Measurements from ENCODE around the gene MTURN. TPM values are rescaled to one million over a fixed set of nuclear protein-coding genes. Genes with fewer than 3 reads are reported as not detected.

The MTURN gene
- total and polyA plus RNA-seq, 9 of the 15 experiments (the other 6 are each of a cell fraction or from before 2014, with no cell fraction given), result 0.94 to 14.8 (median 6.4) TPM

- H3K4me1 ChIP-seq (replicated peaks in 1 of 2; ENCODE audit: control insufficient read depth in 2 of 2, insufficient read depth in 2 of 2, low read length in 2 of 2), result peaks cover 0 to 6% of the 10 kb centered on the region in 2 experiments; a peak in 2 of 5 replicates
- H3K36me3 ChIP-seq (ENCODE audit: control insufficient read depth, insufficient read depth, low read length), result no peaks in the 10 kb centered on the region
- H2AFZ ChIP-seq (ENCODE audit: low read depth, low read length), result no peak overlapping the region
- no peak overlapping the region for H3K4me2 ChIP-seq (ENCODE audit: insufficient read depth, low read length)
- ChIA-PET CTCF (ENCODE audit: low intra/inter-chr PET ratio) (no interaction called here), POLR2A (interaction anchor here (0.6 to 0.9 kb wide), 3 partner anchors 10 to 122 kb away, joined by 3 read pairs; no protein-coding TSS in a partner anchor)
- no peak overlapping the region for H3K9ac ChIP-seq (ENCODE audit: insufficient read depth in 1 of 2, low read depth in 2 of 2, low read length in 2 of 2)
- peaks cover 0 to 17% of the 10 kb centered on the region in 2 experiments; a peak in 2 of 5 replicates for H3K27me3 ChIP-seq (ENCODE audit: control insufficient read depth in 2 of 2, insufficient read depth in 2 of 2, low read length in 2 of 2)
- in situ Hi-C loops (cut with MboI) (no loop called here), intact Hi-C loops (cut with micrococcal nuclease) (no loop called here)
- no peak overlapping the region for H3K27ac ChIP-seq (ENCODE audit: extremely low read depth, low read depth, low read length)
- FAIRE-seq, result no peak
- no peak for DNase-seq (ENCODE audit: extremely low read depth in 1 of 4, low spot score in 3 of 4)
- no peaks in the 10 kb centered on the region for H4K20me1 ChIP-seq (replicated peaks; ENCODE audit: control insufficient read depth, insufficient read depth, low read length)
- WGBS (ENCODE audit: insufficient coverage, low coverage, missing lambda C conversion rate), result 25% methylated on average over 2 of the region's 2 CpGs
- BruUV-seq (replicated peaks), result no TSS peak
- H3K9me3 ChIP-seq (replicated peaks; ENCODE audit: control insufficient read depth, insufficient read depth, low read depth, low read length), result no peaks in the 10 kb centered on the region
- H3K9me1 ChIP-seq (ENCODE audit: control insufficient read depth, insufficient read depth, low read length), result no peaks in the 10 kb centered on the region
- TF ChIP-seq, protein P1, sequence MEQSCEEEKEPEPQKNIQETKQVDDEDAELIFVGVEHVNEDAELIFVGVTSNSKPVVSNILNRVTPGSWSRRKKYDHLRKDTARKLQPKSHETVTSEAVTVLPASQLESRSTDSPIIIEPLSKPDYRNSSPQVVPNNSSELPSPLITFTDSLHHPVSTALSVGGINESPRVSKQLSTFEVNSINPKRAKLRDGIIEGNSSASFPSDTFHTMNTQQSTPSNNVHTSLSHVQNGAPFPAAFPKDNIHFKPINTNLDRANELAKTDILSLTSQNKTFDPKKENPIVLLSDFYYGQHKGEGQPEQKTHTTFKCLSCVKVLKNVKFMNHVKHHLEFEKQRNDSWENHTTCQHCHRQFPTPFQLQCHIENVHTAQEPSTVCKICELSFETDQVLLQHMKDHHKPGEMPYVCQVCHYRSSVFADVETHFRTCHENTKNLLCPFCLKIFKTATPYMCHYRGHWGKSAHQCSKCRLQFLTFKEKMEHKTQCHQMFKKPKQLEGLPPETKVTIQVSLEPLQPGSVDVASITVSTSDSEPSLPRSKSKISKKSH (CRISPR knock-in tag; IDR thresholded peaks at IDR 0.05), result no peak
- TF ChIP-seq TAF7 (tag; IDR thresholded peaks at IDR 0.05), result no peak
- no peak for TF ChIP-seq FOXO4 (CRISPR knock-in tag; IDR thresholded peaks at IDR 0.05)
- TF ChIP-seq TAF1 (IDR thresholded peaks at IDR 0.05; ENCODE audit: control insufficient read depth, extremely low read depth, insufficient read depth, low read length, severe bottlenecking), result no peak
- TF ChIP-seq KAT7 (CRISPR knock-in tag; IDR thresholded peaks at IDR 0.05; ENCODE audit: borderline replicate concordance), result no peak
- TF ChIP-seq ZC3H4 (CRISPR knock-in tag; IDR thresholded peaks at IDR 0.05; ENCODE audit: borderline replicate concordance), result no peak
- TF ChIP-seq MTF1 (CRISPR knock-in tag; IDR thresholded peaks at IDR 0.05; ENCODE audit: borderline replicate concordance), result no peak
- no peak for TF ChIP-seq TAF15 (IDR thresholded peaks at IDR 0.05; ENCODE audit: low read depth, low read length)
- no peak for TF ChIP-seq SPI1 (IDR thresholded peaks at IDR 0.05; ENCODE audit: borderline replicate concordance, low read depth, low read length)
- TF ChIP-seq STAT5B (CRISPR knock-in tag; IDR thresholded peaks at IDR 0.05), result no peak
- TF ChIP-seq, protein P2, sequence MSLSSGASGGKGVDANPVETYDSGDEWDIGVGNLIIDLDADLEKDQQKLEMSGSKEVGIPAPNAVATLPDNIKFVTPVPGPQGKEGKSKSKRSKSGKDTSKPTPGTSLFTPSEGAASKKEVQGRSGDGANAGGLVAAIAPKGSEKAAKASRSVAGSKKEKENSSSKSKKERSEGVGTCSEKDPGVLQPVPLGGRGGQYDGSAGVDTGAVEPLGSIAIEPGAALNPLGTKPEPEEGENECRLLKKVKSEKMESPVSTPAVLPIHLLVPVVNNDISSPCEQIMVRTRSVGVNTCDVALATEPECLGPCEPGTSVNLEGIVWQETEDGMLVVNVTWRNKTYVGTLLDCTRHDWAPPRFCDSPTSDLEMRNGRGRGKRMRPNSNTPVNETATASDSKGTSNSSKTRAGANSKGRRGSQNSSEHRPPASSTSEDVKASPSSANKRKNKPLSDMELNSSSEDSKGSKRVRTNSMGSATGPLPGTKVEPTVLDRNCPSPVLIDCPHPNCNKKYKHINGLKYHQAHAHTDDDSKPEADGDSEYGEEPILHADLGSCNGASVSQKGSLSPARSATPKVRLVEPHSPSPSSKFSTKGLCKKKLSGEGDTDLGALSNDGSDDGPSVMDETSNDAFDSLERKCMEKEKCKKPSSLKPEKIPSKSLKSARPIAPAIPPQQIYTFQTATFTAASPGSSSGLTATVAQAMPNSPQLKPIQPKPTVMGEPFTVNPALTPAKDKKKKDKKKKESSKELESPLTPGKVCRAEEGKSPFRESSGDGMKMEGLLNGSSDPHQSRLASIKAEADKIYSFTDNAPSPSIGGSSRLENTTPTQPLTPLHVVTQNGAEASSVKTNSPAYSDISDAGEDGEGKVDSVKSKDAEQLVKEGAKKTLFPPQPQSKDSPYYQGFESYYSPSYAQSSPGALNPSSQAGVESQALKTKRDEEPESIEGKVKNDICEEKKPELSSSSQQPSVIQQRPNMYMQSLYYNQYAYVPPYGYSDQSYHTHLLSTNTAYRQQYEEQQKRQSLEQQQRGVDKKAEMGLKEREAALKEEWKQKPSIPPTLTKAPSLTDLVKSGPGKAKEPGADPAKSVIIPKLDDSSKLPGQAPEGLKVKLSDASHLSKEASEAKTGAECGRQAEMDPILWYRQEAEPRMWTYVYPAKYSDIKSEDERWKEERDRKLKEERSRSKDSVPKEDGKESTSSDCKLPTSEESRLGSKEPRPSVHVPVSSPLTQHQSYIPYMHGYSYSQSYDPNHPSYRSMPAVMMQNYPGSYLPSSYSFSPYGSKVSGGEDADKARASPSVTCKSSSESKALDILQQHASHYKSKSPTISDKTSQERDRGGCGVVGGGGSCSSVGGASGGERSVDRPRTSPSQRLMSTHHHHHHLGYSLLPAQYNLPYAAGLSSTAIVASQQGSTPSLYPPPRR (CRISPR knock-in tag; IDR thresholded peaks at IDR 0.05; ENCODE audit: borderline replicate concordance), result no peak
- TF ChIP-seq ARID2 (IDR thresholded peaks at IDR 0.05), result no peak
- no peak for TF ChIP-seq EP300 (IDR thresholded peaks at IDR 0.05; ENCODE audit: low read length)
- no peak for TF ChIP-seq KLF10 (CRISPR knock-in tag; IDR thresholded peaks at IDR 0.05)
- no peak for TF ChIP-seq SAFB2 (IDR thresholded peaks at IDR 0.05; ENCODE audit: borderline replicate concordance, low read depth, low read length, severe bottlenecking)
- TF ChIP-seq ZNF23 (CRISPR knock-in tag; IDR thresholded peaks at IDR 0.05), result no peak
- no peak for ATAC-seq
- H3K79me2 ChIP-seq (ENCODE audit: control insufficient read depth, insufficient read depth, low read length), result no peaks in the 10 kb centered on the region
- H3K4me3 ChIP-seq, result no peak overlapping the region
These were observed 45.9 kb downstream of the MTURN start for GRCh38 chr7:30180718-30181117.
